ENCODE data around the gene PLXNC1. TPM values are rescaled to one million over a fixed set of nuclear protein-coding genes. Genes with fewer than 3 reads are reported as not detected.
A peak's percentile ranks its signal among the peaks of the same experiment; 100 is the strongest.

The PLXNC1 gene
- total and polyA plus RNA-seq, 2 donors (not counting 1 experiment from before 2014, with no cell fraction given): 9.7 to 33.6 TPM

DNA sequence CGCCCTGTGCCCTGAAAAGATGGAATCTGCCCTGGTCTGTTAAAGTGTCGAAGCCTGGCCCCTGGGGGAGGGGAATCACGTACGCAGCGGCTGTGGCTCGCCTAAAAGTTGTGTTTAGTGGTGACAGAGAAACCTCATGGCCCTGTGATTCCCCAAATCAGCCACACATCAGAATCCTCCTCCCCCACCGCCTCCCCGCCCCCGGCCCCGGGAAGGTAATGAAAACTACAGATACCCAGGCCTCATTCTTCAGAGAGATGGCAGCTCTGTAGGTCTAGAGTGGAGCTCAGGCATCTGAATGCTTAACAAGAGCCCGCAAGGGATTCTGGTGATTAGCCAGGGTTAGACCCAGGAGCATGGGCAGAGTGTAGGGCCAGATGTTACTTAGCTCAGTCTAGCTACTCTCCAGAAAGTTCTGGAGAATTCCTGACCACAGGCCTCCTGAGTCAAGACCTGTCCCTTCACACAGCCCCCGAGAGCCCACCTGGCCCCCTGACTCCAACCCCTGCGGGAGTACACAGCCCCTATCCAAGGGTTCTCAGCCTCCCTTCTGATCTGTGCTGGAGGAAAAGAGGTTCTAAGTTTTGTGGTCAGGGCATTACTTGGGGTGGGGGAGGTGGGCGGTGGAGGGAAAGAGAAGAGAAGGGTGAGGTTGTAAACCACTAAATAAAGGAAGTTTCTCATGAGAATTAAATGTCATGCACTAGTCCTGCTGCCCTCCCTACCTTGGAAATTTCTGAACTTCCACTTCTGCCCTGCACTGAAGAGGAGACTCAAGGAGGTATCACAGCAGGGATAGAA, 114.8 kb downstream of the PLXNC1 start:
- intact Hi-C loops (cut with micrococcal nuclease): loop anchor here (1.0 to 2.0 kb wide), 2 partner anchors 34 to 114 kb away; no protein-coding TSS in a partner anchor
- peak overlapping the region; percentile 78 for H2AFZ ChIP-seq (ENCODE audit: insufficient read depth, low read depth, low read length, poor library complexity, severe bottlenecking)
- peaks cover 3 to 33% of the 10 kb centered on the region in 2 experiments for H3K36me3 ChIP-seq (replicated peaks in 1 of 2; ENCODE audit: control extremely low read depth in 1 of 2, control insufficient read depth in 1 of 2, extremely low read depth in 1 of 2, insufficient read depth in 2 of 2, low read length in 1 of 2)
- DNase-seq (peak; percentile 65), ATAC-seq (ENCODE audit: low read depth) (peak; percentile 32)
- H3K27me3 ChIP-seq (replicated peaks in 1 of 4; ENCODE audit: control extremely low read depth in 1 of 4, control insufficient read depth in 3 of 4, insufficient read depth in 4 of 4, low read length in 3 of 4): no peaks in the 10 kb centered on the region
- H3K27ac Mint-ChIP-seq: peak overlapping the region; percentile 99
- H3K4me1 Mint-ChIP-seq: peaks cover 63% of the 10 kb centered on the region
- TF ChIP-seq, protein P1, sequence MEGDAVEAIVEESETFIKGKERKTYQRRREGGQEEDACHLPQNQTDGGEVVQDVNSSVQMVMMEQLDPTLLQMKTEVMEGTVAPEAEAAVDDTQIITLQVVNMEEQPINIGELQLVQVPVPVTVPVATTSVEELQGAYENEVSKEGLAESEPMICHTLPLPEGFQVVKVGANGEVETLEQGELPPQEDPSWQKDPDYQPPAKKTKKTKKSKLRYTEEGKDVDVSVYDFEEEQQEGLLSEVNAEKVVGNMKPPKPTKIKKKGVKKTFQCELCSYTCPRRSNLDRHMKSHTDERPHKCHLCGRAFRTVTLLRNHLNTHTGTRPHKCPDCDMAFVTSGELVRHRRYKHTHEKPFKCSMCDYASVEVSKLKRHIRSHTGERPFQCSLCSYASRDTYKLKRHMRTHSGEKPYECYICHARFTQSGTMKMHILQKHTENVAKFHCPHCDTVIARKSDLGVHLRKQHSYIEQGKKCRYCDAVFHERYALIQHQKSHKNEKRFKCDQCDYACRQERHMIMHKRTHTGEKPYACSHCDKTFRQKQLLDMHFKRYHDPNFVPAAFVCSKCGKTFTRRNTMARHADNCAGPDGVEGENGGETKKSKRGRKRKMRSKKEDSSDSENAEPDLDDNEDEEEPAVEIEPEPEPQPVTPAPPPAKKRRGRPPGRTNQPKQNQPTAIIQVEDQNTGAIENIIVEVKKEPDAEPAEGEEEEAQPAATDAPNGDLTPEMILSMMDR (IDR thresholded peaks at IDR 0.05): no peak
- no peak for TF ChIP-seq EZH2 (IDR thresholded peaks at IDR 0.05; ENCODE audit: borderline replicate concordance, insufficient read depth, low read depth, low read length, poor library complexity, severe bottlenecking)
- peak overlapping the region in 4 of 5 experiments; percentile 48 to 77 (median 60) for H3K4me3 ChIP-seq (ENCODE audit: control extremely low read depth in 1 of 5, extremely low read depth in 1 of 5, insufficient read depth in 1 of 5, low read depth in 2 of 5, low read length in 4 of 5)
- peak overlapping the region; percentile 81 to 90 for H3K27ac ChIP-seq (ENCODE audit: low read length in 2 of 2)
- ChIA-PET POLR2A (interaction anchor here (0.6 to 1.4 kb wide), 7 partner anchors 10 to 259 kb away, joined by 3 to 9 read pairs (median 6); no protein-coding TSS in a partner anchor), CTCF (interaction anchor here (1.0 to 1.5 kb wide), 6 partner anchors 9 to 170 kb away, joined by 3 to 4 read pairs (median 3); no protein-coding TSS in a partner anchor)
- H3K79me2 ChIP-seq (ENCODE audit: control insufficient read depth, insufficient read depth, low read length): no peaks in the 10 kb centered on the region
- no peaks in the 10 kb centered on the region for H3K9me3 ChIP-seq (ENCODE audit: control extremely low read depth in 1 of 3, control insufficient read depth in 2 of 3, insufficient read depth in 1 of 3, low read length in 2 of 3)
- peak overlapping the region; percentile 83 for H3K4me2 ChIP-seq (replicated peaks; ENCODE audit: low read depth, low read length, poor library complexity, severe bottlenecking)
- peak overlapping the region; percentile 99 for H3K4me3 Mint-ChIP-seq
- peaks cover 51 to 53% of the 10 kb centered on the region in 2 donors for H3K4me1 ChIP-seq (ENCODE audit: control insufficient read depth in 2 of 2, insufficient read depth in 2 of 2, low read length in 2 of 2)
- no peaks in the 10 kb centered on the region for H3K27me3 Mint-ChIP-seq
- WGBS (ENCODE audit: insufficient coverage): 79% methylated on average over 2 of the region's 14 CpGs
- no peaks in the 10 kb centered on the region for H3K9me3 Mint-ChIP-seq (ENCODE audit: insufficient read depth)
- no peaks in the 10 kb centered on the region for H4K20me1 ChIP-seq (ENCODE audit: control insufficient read depth, insufficient read depth, low read length, poor library complexity, severe bottlenecking)
- peak overlapping the region; percentile 68 for H3K9ac ChIP-seq (ENCODE audit: low read length)

Measured in B cell (primary cell).